Vagina (tissue), 2 donors: Measurements from ENCODE around the gene PACS1. TPM values are rescaled to one million over a fixed set of nuclear protein-coding genes. Genes with fewer than 3 reads are reported as not detected.

ENCODE experiments used
- DNase-seq, 2 donors: peaks; one replicate each; pipeline ENCODE4 v3.0.0-alpha.2; 2017; ENCODE audit errors: extremely low spot score in 2 of 2
- H3K27ac ChIP-seq: fragments of 200-600 bp; sonication (generic); one replicate; pipeline ENCODE4 v1.5.1; 2019
- H3K27me3 ChIP-seq: fragments of 200-600 bp; sonication (generic); one replicate; pipeline ENCODE4 v1.5.1; 2019
- H3K36me3 ChIP-seq, 2 donors: fragments of 200-600 bp; sonication (generic); one replicate each; pipeline ENCODE4 v1.5.1; 2017 to 2019
- H3K4me1 ChIP-seq: fragments of 200-600 bp; sonication (generic); one replicate; pipeline ENCODE4 v1.5.1; 2019
- H3K4me3 ChIP-seq, 2 donors: fragments of 200-600 bp; sonication (generic); 1 replicate in 1 of 2; 2 replicates in 1 of 2; pipeline ENCODE4 v1.5.1; 2016 to 2019
- H3K9me3 ChIP-seq: fragments of 200-600 bp; sonication (generic); one replicate; pipeline ENCODE4 v1.5.1; 2019
- CTCF ChIP-seq, 3 experiments: fragments of 450-650 bp in 2 of 3; fragments of 200-600 bp in 1 of 3; sonication (generic) in 1 of 3; IDR thresholded peaks; one replicate each; pipeline ENCODE4 v1.5.1; 2017 to 2019; ENCODE audit warnings: antibody characterized with exemption in 3 of 3, mild to moderate bottlenecking in 2 of 3, moderate library complexity in 2 of 3
- POLR2A ChIP-seq, 2 donors: fragments of 450-650 bp; IDR thresholded peaks; one replicate each; pipeline ENCODE4 v1.6.1; 2017; ENCODE audit warnings: antibody characterized with exemption in 2 of 2, mild to moderate bottlenecking in 2 of 2, moderate library complexity in 2 of 2
- POLR2AphosphoS5 ChIP-seq, 2 donors: sonication (generic); formaldehyde crosslinking; IDR thresholded peaks; one replicate each; pipeline ENCODE4 v1.9.0; 2017; ENCODE audit warnings: antibody characterized with exemption in 2 of 2, mild to moderate bottlenecking in 2 of 2, low read depth in 1 of 2; ENCODE audit not compliant: insufficient read depth in 1 of 2
- intact Hi-C: fragments of 100-400 bp; cut with DNase I; formaldehyde crosslinking; loops from one replicate; pipeline ENCODE4 v1.15.1; 2023
- total RNA-seq: library from RNA; depleted of rRNA; stranded (reverse); fragments of >200 nt; gene quantifications from one replicate; pipeline ENCODE4 v1.2.3, GENCODE V29; 2016

Gene PACS1
- total RNA-seq, 1 donor from 2014 or later = 66.0 TPM

- H3K4me1 ChIP-seq = no peaks in the 10 kb centered on the region
- TF ChIP-seq POLR2A (IDR thresholded peaks at IDR 0.05) = no peak
- no peak for TF ChIP-seq POLR2AphosphoS5 (IDR thresholded peaks at IDR 0.05; ENCODE audit: insufficient read depth in 1 of 2, low read depth in 1 of 2)
- no peak for TF ChIP-seq CTCF (IDR thresholded peaks at IDR 0.05)
- DNase-seq = no peak
- no peaks in the 10 kb centered on the region for H3K9me3 ChIP-seq
- H3K27ac ChIP-seq = no peak overlapping the region
- no peak overlapping the region for H3K4me3 ChIP-seq
- peaks cover 4 to 35% of the 10 kb centered on the region in 2 donors for H3K36me3 ChIP-seq
- no peaks in the 10 kb centered on the region for H3K27me3 ChIP-seq
- intact Hi-C loops = loop anchor here (10.0 kb wide), 1 partner anchor 64 kb away; the partner anchor contains the start of gene YIF1A
Observed at GRCh38 chr11:66220566-66220935, 150.5 kb downstream of the PACS1 start.

- Histone ChIP-seq H3K4me1 (no peaks in the 10 kb centered on the region), H3K27ac (no peak overlapping the region), H3K9me3 (no peaks in the 10 kb centered on the region), H3K36me3 (peaks cover 4 to 34% of the 10 kb centered on the region in 2 donors), H3K4me3 (no peak overlapping the region), H3K27me3 (no peaks in the 10 kb centered on the region)
- TF ChIP-seq POLR2AphosphoS5 (IDR thresholded peaks at IDR 0.05; ENCODE audit: insufficient read depth in 1 of 2, low read depth in 1 of 2) = no peak
- no peak for TF ChIP-seq CTCF (IDR thresholded peaks at IDR 0.05)
- no peak for TF ChIP-seq POLR2A (IDR thresholded peaks at IDR 0.05)
- intact Hi-C loops = loop anchor here (10.0 kb wide), 1 partner anchor 64 kb away; the partner anchor contains the start of gene YIF1A
- peak in 1 of 2 donors; percentile 85 for DNase-seq
Observed at GRCh38 chr11:66221012-66221411, 150.9 kb downstream of the PACS1 start.

- Histone ChIP-seq H3K27me3 (no peaks in the 10 kb centered on the region), H3K9me3 (no peaks in the 10 kb centered on the region), H3K4me3 (no peak overlapping the region), H3K36me3 (peaks cover 0 to 26% of the 10 kb centered on the region in 2 donors), H3K4me1 (no peaks in the 10 kb centered on the region), H3K27ac (no peak overlapping the region)
- intact Hi-C loops = loop anchor here (10.0 kb wide), 1 partner anchor 63 kb away; the partner anchor contains the start of gene YIF1A
- no peak for TF ChIP-seq CTCF (IDR thresholded peaks at IDR 0.05)
- no peak for TF ChIP-seq POLR2AphosphoS5 (IDR thresholded peaks at IDR 0.05; ENCODE audit: insufficient read depth in 1 of 2, low read depth in 1 of 2)
- no peak for TF ChIP-seq POLR2A (IDR thresholded peaks at IDR 0.05)
- DNase-seq = peak in 1 of 2 donors; percentile 70
Observed at GRCh38 chr11:66221726-66222236, 151.7 kb downstream of the PACS1 start.

GRCh38 chr11:66222358-66223149 lies 152.5 kb downstream of the PACS1 start:
- peaks cover 0 to 22% of the 10 kb centered on the region in 2 donors for H3K36me3 ChIP-seq
- no peak overlapping the region for H3K27ac ChIP-seq
- peak in 1 of 2 donors; percentile 92 for DNase-seq
- H3K9me3 ChIP-seq = no peaks in the 10 kb centered on the region
- TF ChIP-seq CTCF (IDR thresholded peaks at IDR 0.05) (peak; percentile 93 to 100 (median 99)), POLR2AphosphoS5 (IDR thresholded peaks at IDR 0.05; ENCODE audit: insufficient read depth in 1 of 2, low read depth in 1 of 2) (peak; percentile 15 to 84), POLR2A (IDR thresholded peaks at IDR 0.05) (no peak)
- intact Hi-C loops = loop anchor here (10.0 kb wide), 1 partner anchor 62 kb away; the partner anchor contains the start of gene YIF1A
- H3K27me3 ChIP-seq = no peaks in the 10 kb centered on the region
- H3K4me1 ChIP-seq = no peaks in the 10 kb centered on the region
- H3K4me3 ChIP-seq = no peak overlapping the region
